ENCODE results near the gene CDC42. TPM values are rescaled to one million over a fixed set of nuclear protein-coding genes. Genes with fewer than 3 reads are reported as not detected.

Gene CDC42
- polyA plus RNA-seq, 3 donors, result 210 to 731 (median 606) TPM

DNA sequence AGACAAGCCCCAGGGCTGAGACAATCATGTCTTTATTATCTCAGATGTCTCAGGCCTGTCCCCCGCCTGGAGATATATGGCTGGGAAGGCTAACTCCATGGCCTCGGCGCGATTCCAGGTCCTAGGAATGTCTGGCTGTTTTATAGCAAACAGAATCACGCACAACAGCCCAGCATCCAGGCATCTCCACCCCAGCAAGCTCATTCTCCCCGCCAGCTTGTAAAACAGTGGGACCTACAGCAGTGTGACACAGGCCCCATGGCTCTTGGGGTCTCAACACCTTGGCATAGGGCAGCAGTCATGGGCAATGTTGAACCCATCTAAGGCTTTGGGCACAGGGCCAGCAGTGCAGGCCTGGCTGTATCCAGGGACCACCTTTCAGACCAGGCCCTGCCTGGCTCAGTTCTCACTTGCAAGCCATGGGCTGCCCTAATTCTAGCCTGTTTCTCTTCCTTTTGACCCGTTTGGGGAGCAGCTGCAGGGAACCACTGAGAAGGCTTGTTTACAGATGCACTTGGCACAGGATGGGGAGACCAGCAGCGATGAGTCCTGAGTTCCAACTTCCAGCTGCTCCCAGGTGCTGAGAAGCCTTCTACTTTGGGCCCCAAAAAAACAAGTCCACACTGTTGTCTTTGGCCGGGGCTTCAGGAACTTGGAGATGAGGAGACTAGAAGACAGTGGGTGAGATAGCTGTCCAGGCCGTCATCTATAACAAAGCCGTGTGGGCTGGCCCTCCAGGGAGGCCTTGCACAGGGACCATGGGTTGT is 56.0 kb downstream of the CDC42 start:
- peaks cover 63% of the 10 kb centered on the region for H3K79me2 ChIP-seq (ENCODE audit: insufficient read depth, low read length)
- TF ChIP-seq, protein P1, sequence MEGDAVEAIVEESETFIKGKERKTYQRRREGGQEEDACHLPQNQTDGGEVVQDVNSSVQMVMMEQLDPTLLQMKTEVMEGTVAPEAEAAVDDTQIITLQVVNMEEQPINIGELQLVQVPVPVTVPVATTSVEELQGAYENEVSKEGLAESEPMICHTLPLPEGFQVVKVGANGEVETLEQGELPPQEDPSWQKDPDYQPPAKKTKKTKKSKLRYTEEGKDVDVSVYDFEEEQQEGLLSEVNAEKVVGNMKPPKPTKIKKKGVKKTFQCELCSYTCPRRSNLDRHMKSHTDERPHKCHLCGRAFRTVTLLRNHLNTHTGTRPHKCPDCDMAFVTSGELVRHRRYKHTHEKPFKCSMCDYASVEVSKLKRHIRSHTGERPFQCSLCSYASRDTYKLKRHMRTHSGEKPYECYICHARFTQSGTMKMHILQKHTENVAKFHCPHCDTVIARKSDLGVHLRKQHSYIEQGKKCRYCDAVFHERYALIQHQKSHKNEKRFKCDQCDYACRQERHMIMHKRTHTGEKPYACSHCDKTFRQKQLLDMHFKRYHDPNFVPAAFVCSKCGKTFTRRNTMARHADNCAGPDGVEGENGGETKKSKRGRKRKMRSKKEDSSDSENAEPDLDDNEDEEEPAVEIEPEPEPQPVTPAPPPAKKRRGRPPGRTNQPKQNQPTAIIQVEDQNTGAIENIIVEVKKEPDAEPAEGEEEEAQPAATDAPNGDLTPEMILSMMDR (IDR thresholded peaks at IDR 0.05), result no peak
- intact Hi-C loops (cut with micrococcal nuclease), result no loop called here

DNA sequence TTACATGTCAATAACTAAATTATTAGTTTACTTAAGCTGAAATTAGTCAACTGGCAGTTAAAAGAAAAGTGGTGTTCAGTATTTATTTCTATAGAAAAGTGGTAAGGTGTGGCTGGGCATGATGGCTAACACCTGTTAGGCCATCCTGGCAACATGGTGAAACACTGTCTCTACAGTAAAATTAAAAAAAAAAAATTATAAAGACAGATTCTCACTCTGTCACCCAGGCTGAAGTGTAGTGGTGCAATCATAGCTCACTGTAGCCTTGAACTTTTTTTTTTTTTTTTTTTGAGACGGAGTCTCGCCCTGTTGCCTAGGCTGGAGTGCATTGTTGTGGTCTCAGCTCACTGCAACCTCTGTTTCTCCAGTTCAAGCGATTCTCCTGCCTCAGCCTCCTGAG is 57.5 kb downstream of the CDC42 start:
- intact Hi-C loops (cut with micrococcal nuclease), result no loop called here
- no peak overlapping the region for H3K4me2 ChIP-seq (replicated peaks; ENCODE audit: extremely low read depth, low read length, poor library complexity, severe bottlenecking)
- 100% methylated on average over 1 of the region's 3 CpGs for WGBS (ENCODE audit: insufficient coverage)
- Mint-ChIP-seq H3K27me3 (ENCODE audit: low read depth in 3 of 3) (no peaks in the 10 kb centered on the region), H3K36me3 (peaks cover 63 to 89% of the 10 kb centered on the region in 2 donors), H3K9me3 (no peaks in the 10 kb centered on the region), H3K27ac (peak overlapping the region in 1 of 7 donors; percentile 5), H3K4me3 (no peak overlapping the region), H3K4me1 (peaks cover 3% of the 10 kb centered on the region)
- no peak for DNase-seq
- no peaks in the 10 kb centered on the region for H3K4me1 ChIP-seq (ENCODE audit: control insufficient read depth in 1 of 2, insufficient read depth in 2 of 2, low read length in 2 of 2)
- peaks cover 100% of the 10 kb centered on the region for H4K20me1 ChIP-seq (ENCODE audit: insufficient read depth, low read length)
- no peaks in the 10 kb centered on the region for H3K27me3 ChIP-seq (ENCODE audit: control insufficient read depth in 2 of 2, insufficient read depth in 2 of 2, low read length in 2 of 2)
- TF ChIP-seq, protein P1 (IDR thresholded peaks at IDR 0.05), result no peak
- peaks cover 54% of the 10 kb centered on the region for H3K79me2 ChIP-seq (ENCODE audit: insufficient read depth, low read length)
- H3K36me3 ChIP-seq (replicated peaks in 1 of 2; ENCODE audit: control insufficient read depth in 1 of 2, insufficient read depth in 2 of 2, low read length in 2 of 2), result peaks cover 52 to 98% of the 10 kb centered on the region in 2 donors
- no peak overlapping the region for H3K9ac ChIP-seq (ENCODE audit: insufficient read depth, low read length, poor library complexity, severe bottlenecking)
- H3K4me3 ChIP-seq (replicated peaks in 1 of 3; ENCODE audit: low read depth in 2 of 3, low read length in 3 of 3), result no peak overlapping the region
- no peak overlapping the region for H3K27ac ChIP-seq (ENCODE audit: low read depth in 1 of 2, low read length in 2 of 2)
- no peaks in the 10 kb centered on the region for H3K9me3 ChIP-seq (replicated peaks in 1 of 2; ENCODE audit: control insufficient read depth in 1 of 2, insufficient read depth in 1 of 2, low read length in 2 of 2)
- H2AFZ ChIP-seq (ENCODE audit: insufficient read depth, low read depth, low read length, poor library complexity, severe bottlenecking), result no peak overlapping the region

More for the DNA sequence above, 56.0 kb downstream of the CDC42 start:
- H3K9me3 ChIP-seq (replicated peaks in 1 of 2; ENCODE audit: control insufficient read depth in 1 of 2, insufficient read depth in 1 of 2, low read length in 2 of 2), result no peaks in the 10 kb centered on the region
- peaks cover 100% of the 10 kb centered on the region for H4K20me1 ChIP-seq (ENCODE audit: insufficient read depth, low read length)
- no peak overlapping the region for H3K9ac ChIP-seq (ENCODE audit: insufficient read depth, low read length, poor library complexity, severe bottlenecking)
- H3K27ac ChIP-seq (ENCODE audit: low read depth in 1 of 2, low read length in 2 of 2), result peak overlapping the region in 1 of 2 donors; percentile 30
- H2AFZ ChIP-seq (ENCODE audit: insufficient read depth, low read depth, low read length, poor library complexity, severe bottlenecking), result no peak overlapping the region
- no peak for DNase-seq
- Mint-ChIP-seq H3K9me3 (peaks cover 0 to 2% (median 0%) of the 10 kb centered on the region in 7 donors), H3K4me1 (peaks cover 2% of the 10 kb centered on the region), H3K4me3 (no peak overlapping the region), H3K36me3 (peaks cover 57 to 92% of the 10 kb centered on the region in 2 donors), H3K27ac (peak overlapping the region in 4 of 7 donors; percentile 26 to 71 (median 42)), H3K27me3 (ENCODE audit: low read depth in 3 of 3) (no peaks in the 10 kb centered on the region)
- no peak overlapping the region for H3K4me3 ChIP-seq (replicated peaks in 1 of 3; ENCODE audit: low read depth in 2 of 3, low read length in 3 of 3)
- H3K4me2 ChIP-seq (replicated peaks; ENCODE audit: extremely low read depth, low read length, poor library complexity, severe bottlenecking), result no peak overlapping the region
- H3K4me1 ChIP-seq (ENCODE audit: control insufficient read depth in 1 of 2, insufficient read depth in 2 of 2, low read length in 2 of 2), result no peaks in the 10 kb centered on the region
- peaks cover 42 to 98% of the 10 kb centered on the region in 2 donors for H3K36me3 ChIP-seq (replicated peaks in 1 of 2; ENCODE audit: control insufficient read depth in 1 of 2, insufficient read depth in 2 of 2, low read length in 2 of 2)
- no peaks in the 10 kb centered on the region for H3K27me3 ChIP-seq (ENCODE audit: control insufficient read depth in 2 of 2, insufficient read depth in 2 of 2, low read length in 2 of 2)
- WGBS (ENCODE audit: insufficient coverage), result 86% methylated on average over 10 of the region's 11 CpGs
